GM03348 (cell line): ENCODE results near the gene FARP1.

Experiments
- DNase-seq: peaks from one replicate; pipeline ENCODE4 v3.0.0; 2012; ENCODE audit warnings: low spot score

Gene FARP1

DNA sequence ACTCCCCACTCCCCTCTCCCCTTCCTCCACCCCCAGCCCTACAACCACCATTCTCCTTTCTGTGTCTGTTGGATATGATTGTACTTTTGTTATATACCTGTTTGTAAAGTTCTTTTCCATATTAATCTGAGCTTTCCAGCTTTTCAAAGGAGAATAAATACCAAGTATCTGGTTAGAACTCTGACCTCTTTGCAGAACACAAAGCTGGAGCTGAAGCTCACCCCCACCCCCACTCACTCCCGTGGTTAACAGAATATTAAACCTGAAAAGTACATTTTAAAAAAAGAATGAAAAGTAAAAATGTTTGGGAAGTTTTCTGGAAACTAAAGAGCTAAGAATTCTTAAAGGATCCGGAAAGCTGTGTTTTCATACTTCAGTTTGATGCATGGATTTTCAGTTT, 189.3 kb downstream of the FARP1 start:
- DNase-seq: no peak

DNA sequence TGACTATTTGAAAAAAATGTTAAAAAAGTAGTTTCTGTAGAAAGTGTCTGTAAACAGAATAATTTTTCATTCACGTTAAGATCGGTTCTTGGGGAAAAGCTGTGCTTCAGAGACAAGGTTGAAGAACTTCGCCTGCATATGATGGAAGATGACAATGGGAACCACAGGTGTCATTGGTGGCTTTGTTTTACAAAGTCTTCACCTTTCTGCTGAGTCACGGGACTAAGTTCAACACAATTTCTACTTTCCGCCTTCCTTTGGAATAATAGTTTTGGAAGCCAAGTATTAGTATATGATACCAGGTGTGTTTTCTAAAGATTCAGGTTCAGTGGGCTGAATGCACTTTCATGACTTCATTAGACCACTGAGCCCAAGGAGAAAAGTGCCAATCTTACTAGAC, 189.8 kb downstream of the FARP1 start:
- DNase-seq: no peak

- no peak for DNase-seq
Observed at GRCh38 chr13:98333486-98333885, 190.6 kb downstream of the FARP1 start.

GRCh38 chr13:98334620-98335205, 191.8 kb downstream of the FARP1 start:
- no peak for DNase-seq

- no peak for DNase-seq
Observed at GRCh38 chr13:98335721-98336120, 192.8 kb downstream of the FARP1 start.

- DNase-seq: no peak
Observed at GRCh38 chr13:98338310-98338709, 195.4 kb downstream of the FARP1 start.

- DNase-seq: no peak
Observed at GRCh38 chr13:98339684-98340425, 197.0 kb downstream of the FARP1 start.

GRCh38 chr13:98342953-98343352, 200.1 kb downstream of the FARP1 start:
- DNase-seq: no peak

DNA sequence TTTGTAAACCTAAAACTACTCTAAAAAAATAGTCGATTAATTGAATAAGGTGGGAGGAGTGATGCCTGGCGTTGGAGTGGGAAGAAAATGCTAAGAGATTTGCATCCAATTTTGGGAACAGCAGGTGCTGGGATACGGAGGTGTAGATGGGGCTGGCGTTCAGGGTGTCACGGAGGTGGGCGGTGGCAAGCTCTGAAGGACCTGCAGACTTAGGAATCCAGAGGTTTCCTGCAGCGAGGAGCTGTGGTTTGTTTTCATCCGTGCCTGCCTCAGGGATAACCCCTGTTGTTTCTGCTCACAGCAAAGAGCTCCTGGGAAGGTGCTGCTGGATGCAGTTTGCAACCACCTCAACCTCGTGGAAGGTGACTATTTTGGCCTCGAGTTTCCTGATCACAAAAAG, 200.6 kb downstream of the FARP1 start:
- no peak for DNase-seq

DNA sequence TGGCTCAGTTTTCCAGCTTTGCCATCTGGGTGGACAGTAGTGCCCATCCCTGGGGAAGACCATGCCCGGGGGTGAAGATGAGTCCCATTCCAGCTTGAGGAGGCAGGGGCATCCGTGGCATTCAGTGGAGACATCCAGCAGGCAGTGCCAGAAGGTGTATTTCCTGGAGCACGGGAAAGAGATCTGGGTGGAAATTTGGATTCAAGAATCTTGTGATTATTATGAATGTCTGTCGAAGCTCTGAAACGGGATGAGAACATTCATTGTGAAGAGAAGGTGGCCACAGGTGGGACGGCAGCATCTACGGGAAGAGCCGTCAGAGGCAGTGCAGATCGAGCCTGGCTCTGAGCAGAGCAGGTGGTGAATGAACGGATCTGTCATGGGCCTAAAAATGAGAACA, 201.5 kb downstream of the FARP1 start:
- no peak for DNase-seq

DNA sequence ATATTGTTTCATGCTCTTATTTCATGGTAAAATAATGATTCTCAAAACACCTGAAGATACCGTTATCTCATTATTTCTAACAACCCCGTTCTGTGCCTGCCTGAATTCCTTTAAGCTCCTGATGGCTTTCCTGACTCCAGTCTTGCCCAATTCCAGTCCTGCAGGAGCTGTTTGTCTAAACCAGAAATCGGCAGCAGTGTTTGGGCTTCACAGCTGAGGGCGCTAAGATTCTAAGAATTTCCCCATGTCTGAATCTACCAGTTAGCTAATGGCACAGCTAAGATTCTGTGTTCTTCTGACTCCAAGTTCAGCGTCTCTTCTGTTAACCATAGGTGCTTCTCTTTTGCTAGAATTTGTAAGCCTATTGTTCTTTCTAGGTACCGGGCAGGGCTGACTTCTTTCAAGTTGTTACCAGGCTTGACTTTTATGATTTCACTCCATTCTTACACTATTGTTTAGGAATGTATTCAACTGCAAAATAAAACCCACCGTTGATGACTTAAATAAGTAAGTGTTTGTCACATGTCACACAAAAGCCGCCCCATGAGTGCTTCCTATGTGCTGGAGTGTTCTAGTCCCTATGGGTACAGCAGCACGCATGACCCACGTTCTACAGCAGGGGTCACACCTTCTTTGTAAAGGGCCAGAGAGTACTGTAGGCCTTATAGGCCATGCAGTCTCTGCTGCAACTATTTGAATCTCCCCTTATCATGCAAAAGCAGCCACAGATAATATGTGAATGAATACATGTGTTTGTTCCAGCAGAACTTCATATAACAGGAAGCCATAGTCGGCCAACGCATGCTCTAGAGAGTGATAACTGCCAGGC, 202.4 kb downstream of the FARP1 start:
- no peak for DNase-seq

GRCh38 chr13:98346904-98347636, 204.2 kb downstream of the FARP1 start:
- DNase-seq: no peak

DNA sequence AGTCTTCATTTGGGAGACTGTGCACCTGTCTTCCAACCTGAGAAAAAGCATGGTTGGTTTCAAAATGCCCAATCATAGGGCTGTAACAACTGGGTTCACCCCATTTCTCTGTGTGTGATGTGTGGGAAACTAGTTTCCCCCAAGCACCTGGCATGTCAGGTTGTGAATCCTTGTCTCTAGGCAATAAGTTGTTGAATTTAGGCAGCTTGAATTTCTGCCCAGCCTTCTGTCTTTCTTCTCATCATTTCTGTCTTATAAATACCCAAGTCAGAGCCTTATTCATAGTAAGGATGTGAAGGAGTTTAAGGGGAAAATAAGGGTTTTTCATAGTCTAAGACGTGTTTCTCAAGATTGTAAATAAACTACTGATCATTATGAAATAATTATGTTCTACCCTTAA, 204.9 kb downstream of the FARP1 start:
- no peak for DNase-seq

GRCh38 chr13:98348466-98349200, 205.7 kb downstream of the FARP1 start:
- DNase-seq: no peak

- DNase-seq: no peak
Observed at GRCh38 chr13:98349731-98350305, 206.9 kb downstream of the FARP1 start.

- no peak for DNase-seq
Observed at GRCh38 chr13:98350746-98351330, 207.9 kb downstream of the FARP1 start.

- no peak for DNase-seq
Observed at GRCh38 chr13:98351636-98352035, 208.7 kb downstream of the FARP1 start.

GRCh38 chr13:98352226-98352625, 209.3 kb downstream of the FARP1 start:
- DNase-seq: no peak

DNA sequence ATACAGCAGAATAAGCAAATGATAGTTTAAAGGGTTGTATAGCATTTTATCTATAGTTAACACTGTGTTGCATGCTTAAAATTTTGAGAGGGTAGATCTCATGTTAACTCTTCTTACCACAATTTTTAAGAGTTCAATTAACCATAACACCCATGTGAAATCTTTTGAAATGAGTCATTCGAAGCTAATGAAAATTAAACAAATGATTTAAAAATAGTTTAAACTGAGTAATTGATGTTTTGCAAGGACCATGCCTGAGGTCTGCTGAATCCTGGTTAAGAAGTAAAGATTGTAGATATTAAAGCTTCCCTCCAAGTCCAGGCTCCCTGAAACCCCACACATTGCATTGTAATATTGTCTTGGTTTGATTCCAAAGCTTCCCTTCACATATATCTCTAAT, 210.9 kb downstream of the FARP1 start:
- DNase-seq: no peak

DNA sequence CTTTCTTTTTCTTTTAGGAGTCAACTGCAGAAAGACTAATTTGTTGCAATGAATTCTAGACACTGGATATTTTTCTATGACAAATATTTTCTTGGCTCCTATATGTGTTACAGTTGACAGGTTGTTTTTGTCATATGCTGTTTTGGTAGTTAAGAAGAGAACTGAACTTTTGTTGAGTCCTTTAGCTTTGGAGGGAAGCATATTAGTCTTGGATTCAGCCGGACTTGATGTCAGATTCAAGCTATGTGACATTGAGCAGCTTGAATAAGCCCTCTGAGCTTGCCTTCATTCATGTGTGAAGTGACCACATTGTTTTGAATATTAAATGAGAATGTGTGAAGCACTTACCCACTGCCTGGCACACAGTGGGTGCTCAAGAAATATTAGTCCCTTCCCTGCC, 216.0 kb downstream of the FARP1 start:
- no peak for DNase-seq

- no peak for DNase-seq
Observed at GRCh38 chr13:98360545-98360944, 217.7 kb downstream of the FARP1 start.
